GM12878 (cell line): ENCODE measurements around the gene CCN6.

ENCODE experiments used
- CEBPB ChIP-seq, 2 experiments: fragments of 150-350 bp in 1 of 2; IDR thresholded peaks; 2 replicates each; pipeline ENCODE4 v1.6.1; 2012 to 2014; ENCODE audit warnings: low read depth in 2 of 2, low read length in 2 of 2, borderline replicate concordance in 1 of 2, inconsistent platforms in 1 of 2
- GABPA ChIP-seq: IDR thresholded peaks from 2 replicates; pipeline ENCODE4 v1.6.1; 2014; ENCODE audit warnings: antibody characterized with exemption, low read depth, mild to moderate bottlenecking, inconsistent platforms
- HDAC2 ChIP-seq: fragments of 200-600 bp; sonication (generic); IDR thresholded peaks from 2 replicates; pipeline ENCODE4 v1.6.1; 2017
- HDGF ChIP-seq: fragments of 450-650 bp; IDR thresholded peaks from 2 replicates; pipeline ENCODE4 v1.6.1; 2016; ENCODE audit warnings: antibody characterized with exemption
- LARP7 ChIP-seq: fragments of 450-650 bp; IDR thresholded peaks from 2 replicates; pipeline ENCODE4 v1.6.1; 2017; ENCODE audit warnings: mild to moderate bottlenecking
- POLR2A ChIP-seq: IDR thresholded peaks from 2 replicates; pipeline ENCODE4 v1.6.1; 2011; ENCODE audit warnings: low read depth, mild to moderate bottlenecking, low read length
- SREBF2 ChIP-seq: IDR thresholded peaks from 2 replicates; pipeline ENCODE4 v1.6.1; 2012; ENCODE audit warnings: mild to moderate bottlenecking, low read length
- TCF7 ChIP-seq: IDR thresholded peaks from 2 replicates; pipeline ENCODE4 v1.6.1; 2014; ENCODE audit warnings: antibody characterized with exemption, borderline replicate concordance
- ZNF274 ChIP-seq: IDR thresholded peaks from one replicate; pipeline ENCODE4 v1.8.0; 2011; ENCODE audit not compliant: insufficient read length, insufficient read depth
- TF ChIP-seq, protein P1 (sequence below), 3 experiments: IDR thresholded peaks in 2 of 3; conservative IDR thresholded peaks in 1 of 3; 2 replicates each; pipeline ENCODE4 v1.5.1; 2011; ENCODE audit warnings: low read depth in 3 of 3, low read length in 3 of 3, mild to moderate bottlenecking in 3 of 3, control low read depth in 2 of 3, moderate library complexity in 2 of 3, inconsistent platforms in 1 of 3, mixed read lengths in 1 of 3; ENCODE audit not compliant: control insufficient read depth in 2 of 3, insufficient read depth in 1 of 3; ENCODE audit errors: extremely low read depth in 1 of 3
- TF ChIP-seq, protein P2 (sequence below): fragments of 450-650 bp; IDR thresholded peaks from 2 replicates; pipeline ENCODE4 v1.6.1; 2017; ENCODE audit warnings: mild to moderate bottlenecking

DNA sequence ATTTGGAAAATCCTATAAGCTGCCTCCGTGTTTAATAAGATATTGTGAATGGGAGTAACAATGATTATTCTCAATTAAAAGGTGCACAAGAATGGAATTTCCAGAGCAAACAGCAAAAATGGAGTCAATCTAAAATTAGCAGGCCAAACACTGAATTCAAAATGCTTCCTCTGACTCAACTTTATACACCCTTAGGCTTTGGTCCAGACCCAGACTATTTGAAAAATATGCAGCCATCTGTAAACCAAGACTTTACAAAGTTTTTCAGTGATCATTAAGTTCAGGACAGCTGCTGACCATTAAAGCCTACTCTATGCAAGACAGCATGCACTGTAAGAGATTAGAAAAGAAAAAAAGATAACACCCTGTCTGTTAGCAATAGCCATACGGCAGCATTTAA is 39.4 kb upstream of the CCN6 start:
- TF ChIP-seq, protein P1, sequence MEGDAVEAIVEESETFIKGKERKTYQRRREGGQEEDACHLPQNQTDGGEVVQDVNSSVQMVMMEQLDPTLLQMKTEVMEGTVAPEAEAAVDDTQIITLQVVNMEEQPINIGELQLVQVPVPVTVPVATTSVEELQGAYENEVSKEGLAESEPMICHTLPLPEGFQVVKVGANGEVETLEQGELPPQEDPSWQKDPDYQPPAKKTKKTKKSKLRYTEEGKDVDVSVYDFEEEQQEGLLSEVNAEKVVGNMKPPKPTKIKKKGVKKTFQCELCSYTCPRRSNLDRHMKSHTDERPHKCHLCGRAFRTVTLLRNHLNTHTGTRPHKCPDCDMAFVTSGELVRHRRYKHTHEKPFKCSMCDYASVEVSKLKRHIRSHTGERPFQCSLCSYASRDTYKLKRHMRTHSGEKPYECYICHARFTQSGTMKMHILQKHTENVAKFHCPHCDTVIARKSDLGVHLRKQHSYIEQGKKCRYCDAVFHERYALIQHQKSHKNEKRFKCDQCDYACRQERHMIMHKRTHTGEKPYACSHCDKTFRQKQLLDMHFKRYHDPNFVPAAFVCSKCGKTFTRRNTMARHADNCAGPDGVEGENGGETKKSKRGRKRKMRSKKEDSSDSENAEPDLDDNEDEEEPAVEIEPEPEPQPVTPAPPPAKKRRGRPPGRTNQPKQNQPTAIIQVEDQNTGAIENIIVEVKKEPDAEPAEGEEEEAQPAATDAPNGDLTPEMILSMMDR (IDR thresholded peaks at IDR 0.05 in 2 of 3, conservative IDR thresholded peaks at IDR 0.05 in 1 of 3; ENCODE audit: control insufficient read depth in 2 of 3, extremely low read depth in 1 of 3, insufficient read depth in 1 of 3, low read depth in 3 of 3, low read length in 3 of 3) = no peak
- TF ChIP-seq GABPA (no peak), CEBPB (IDR thresholded peaks at IDR 0.05; ENCODE audit: borderline replicate concordance in 1 of 2, low read depth in 2 of 2, low read length in 2 of 2) (no peak), HDAC2 (no peak), LARP7 (no peak), HDGF (no peak), TCF7 (no peak), POLR2A (no peak), ZNF274 (no peak), SREBF2 (no peak)
- TF ChIP-seq, protein P2, sequence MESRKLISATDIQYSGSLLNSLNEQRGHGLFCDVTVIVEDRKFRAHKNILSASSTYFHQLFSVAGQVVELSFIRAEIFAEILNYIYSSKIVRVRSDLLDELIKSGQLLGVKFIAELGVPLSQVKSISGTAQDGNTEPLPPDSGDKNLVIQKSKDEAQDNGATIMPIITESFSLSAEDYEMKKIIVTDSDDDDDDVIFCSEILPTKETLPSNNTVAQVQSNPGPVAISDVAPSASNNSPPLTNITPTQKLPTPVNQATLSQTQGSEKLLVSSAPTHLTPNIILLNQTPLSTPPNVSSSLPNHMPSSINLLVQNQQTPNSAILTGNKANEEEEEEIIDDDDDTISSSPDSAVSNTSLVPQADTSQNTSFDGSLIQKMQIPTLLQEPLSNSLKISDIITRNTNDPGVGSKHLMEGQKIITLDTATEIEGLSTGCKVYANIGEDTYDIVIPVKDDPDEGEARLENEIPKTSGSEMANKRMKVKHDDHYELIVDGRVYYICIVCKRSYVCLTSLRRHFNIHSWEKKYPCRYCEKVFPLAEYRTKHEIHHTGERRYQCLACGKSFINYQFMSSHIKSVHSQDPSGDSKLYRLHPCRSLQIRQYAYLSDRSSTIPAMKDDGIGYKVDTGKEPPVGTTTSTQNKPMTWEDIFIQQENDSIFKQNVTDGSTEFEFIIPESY = no peak
